Thoracic aorta (tissue), 2 donors: ENCODE results near the gene FBXO8. TPM values are rescaled to one million over a fixed set of nuclear protein-coding genes. Genes with fewer than 3 reads are reported as not detected.

Source experiments
- ATAC-seq: fragments of 150-250 bp; one replicate; pipeline ENCODE4 v1.8.0; 2017; ENCODE audit warnings: low read depth; ENCODE audit not compliant: insufficient number of reproducible peaks, low FRiP score
- DNase-seq: peaks from one replicate; pipeline ENCODE4 v3.0.0-alpha.2; 2020; ENCODE audit warnings: low spot score
- H3K27ac ChIP-seq, 2 donors: fragments of 200-600 bp; sonication (generic); 1 replicate in 1 of 2; 2 replicates in 1 of 2; pipeline ENCODE4 v1.5.1; 2016; ENCODE audit warnings: mild to moderate bottlenecking in 2 of 2, moderate library complexity in 2 of 2
- H3K27me3 ChIP-seq: fragments of 200-600 bp; sonication (generic); replicated peaks from 2 replicates; pipeline ENCODE4 v1.6.0; 2016; ENCODE audit warnings: mild to moderate bottlenecking; ENCODE audit not compliant: insufficient read depth
- H3K36me3 ChIP-seq: fragments of 200-600 bp; sonication (generic); one replicate; pipeline ENCODE4 v1.5.1; 2016
- H3K4me1 ChIP-seq, 2 donors: fragments of 200-600 bp; sonication (generic); 1 replicate in 1 of 2; 2 replicates in 1 of 2; pipeline versions ENCODE4 v1.5.1 to v1.6.0; 2016; ENCODE audit warnings: low read depth in 2 of 2, mild to moderate bottlenecking in 1 of 2; ENCODE audit not compliant: control insufficient read depth in 1 of 2
- H3K4me3 ChIP-seq: fragments of 200-600 bp; sonication (generic); 2 replicates; pipeline ENCODE4 v1.5.1; 2016; ENCODE audit warnings: mild to moderate bottlenecking
- H3K9me3 ChIP-seq: fragments of 200-600 bp; sonication (generic); 2 replicates; pipeline ENCODE4 v1.5.1; 2016
- CTCF ChIP-seq: fragments of 200-600 bp; sonication (generic); IDR thresholded peaks from one replicate; pipeline ENCODE4 v1.5.1; 2019; ENCODE audit warnings: antibody characterized with exemption
- total RNA-seq, 2 donors: library from RNA; depleted of rRNA; stranded (reverse); fragments of >200 nt; gene quantifications; one replicate each; pipeline versions ENCODE4 v1.1.0 to v1.2.3, GENCODE V29; 2016

FBXO8 gene
- total RNA-seq, 2 donors from 2014 or later, result 19.6 to 25.5 TPM

DNA sequence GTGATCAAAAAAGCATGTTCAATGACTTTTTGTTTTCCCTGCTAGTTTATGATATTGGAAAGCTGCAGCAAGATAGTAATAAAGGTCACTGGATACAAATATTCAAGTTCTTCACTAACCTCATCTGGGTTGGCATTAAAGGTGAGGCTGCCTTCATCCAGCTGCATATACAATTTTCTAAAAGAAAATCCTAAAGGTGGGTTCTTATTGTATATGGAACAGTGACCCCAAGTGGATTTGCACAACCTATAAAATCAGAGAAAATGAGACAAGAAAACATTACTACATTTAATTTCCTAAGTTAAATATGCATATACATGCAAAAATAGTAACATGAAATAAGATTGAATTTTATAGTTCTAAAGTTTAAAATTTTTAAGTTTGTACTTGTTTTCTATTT, 23.9 kb downstream of the FBXO8 start:
- Histone ChIP-seq H3K4me1 (peaks cover 8 to 14% of the 10 kb centered on the region in 2 donors), H3K9me3 (no peaks in the 10 kb centered on the region), H3K27me3 (no peaks in the 10 kb centered on the region), H3K27ac (no peak overlapping the region), H3K36me3 (no peaks in the 10 kb centered on the region), H3K4me3 (no peak overlapping the region)
- ATAC-seq, result no peak
- no peak for TF ChIP-seq CTCF
- DNase-seq, result no peak

- no peak overlapping the region for H3K27ac ChIP-seq
- ATAC-seq (no peak), DNase-seq (no peak)
- no peak overlapping the region for H3K4me3 ChIP-seq
- H3K36me3 ChIP-seq, result no peaks in the 10 kb centered on the region
- no peaks in the 10 kb centered on the region for H3K27me3 ChIP-seq
- TF ChIP-seq CTCF, result no peak
- peaks cover 8 to 14% of the 10 kb centered on the region in 2 donors for H3K4me1 ChIP-seq
- no peaks in the 10 kb centered on the region for H3K9me3 ChIP-seq
Measured at GRCh38 chr4:174256277-174256713, 27.2 kb downstream of the FBXO8 start.

GRCh38 chr4:174255786-174256185, 27.7 kb downstream of the FBXO8 start:
- no peaks in the 10 kb centered on the region for H3K27me3 ChIP-seq
- no peak overlapping the region for H3K4me3 ChIP-seq
- TF ChIP-seq CTCF, result no peak
- H3K9me3 ChIP-seq, result no peaks in the 10 kb centered on the region
- H3K27ac ChIP-seq, result no peak overlapping the region
- ATAC-seq (no peak), DNase-seq (no peak)
- H3K4me1 ChIP-seq, result peaks cover 8 to 14% of the 10 kb centered on the region in 2 donors
- no peaks in the 10 kb centered on the region for H3K36me3 ChIP-seq

- no peaks in the 10 kb centered on the region for H3K27me3 ChIP-seq
- no peak for TF ChIP-seq CTCF
- H3K4me1 ChIP-seq, result peaks cover 8 to 14% of the 10 kb centered on the region in 2 donors
- H3K4me3 ChIP-seq, result no peak overlapping the region
- no peaks in the 10 kb centered on the region for H3K36me3 ChIP-seq
- no peaks in the 10 kb centered on the region for H3K9me3 ChIP-seq
- ATAC-seq (no peak), DNase-seq (no peak)
- H3K27ac ChIP-seq, result no peak overlapping the region
Measured at GRCh38 chr4:174255374-174255773, 28.1 kb downstream of the FBXO8 start.

DNA sequence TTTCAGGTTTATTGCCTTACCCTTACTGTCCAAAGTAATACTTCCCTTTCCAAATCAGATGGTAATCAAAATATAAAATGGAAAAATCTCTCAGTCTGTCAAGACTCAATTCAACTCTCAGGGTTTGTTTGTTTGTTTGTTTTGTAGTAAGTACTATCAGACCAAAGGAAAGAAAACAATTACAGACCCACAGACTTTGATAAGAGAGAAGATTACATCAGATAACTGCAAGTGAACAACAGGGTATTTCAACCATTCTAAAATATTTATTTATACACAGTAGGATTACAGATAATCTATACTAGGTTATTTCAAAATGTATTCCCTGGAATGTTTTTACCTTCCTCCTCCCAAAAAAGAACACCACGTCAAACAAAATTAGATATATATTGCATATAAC, 28.9 kb downstream of the FBXO8 start:
- H3K9me3 ChIP-seq, result no peaks in the 10 kb centered on the region
- no peak for ATAC-seq

More for the DNA sequence above, 28.9 kb downstream of the FBXO8 start:
- no peaks in the 10 kb centered on the region for H3K27me3 ChIP-seq
- peaks cover 8 to 14% of the 10 kb centered on the region in 2 donors for H3K4me1 ChIP-seq
- no peak for DNase-seq
- no peaks in the 10 kb centered on the region for H3K36me3 ChIP-seq
- TF ChIP-seq CTCF, result no peak
- H3K27ac ChIP-seq, result no peak overlapping the region
- no peak overlapping the region for H3K4me3 ChIP-seq
